Endometrial microvascular endothelial cells (primary cell): ENCODE data around the gene SHOX. TPM values are rescaled to one million over a fixed set of nuclear protein-coding genes. Genes with fewer than 3 reads are reported as not detected.

Experiments
- in situ Hi-C: cut with HindIII; loops from 2 replicates; pipeline ENCODE4 v1.10.0; 2017; ENCODE audit warnings: low sequenced_read_pairs, low pct_unique_long_range_greater_than_20kb; ENCODE audit errors: inconsistent ontology term
- total RNA-seq: library from RNA; depleted of rRNA; stranded (reverse); fragments of >200 nt; gene quantifications from one replicate; pipeline ENCODE4 v1.2.3, GENCODE V29; 2015; ENCODE audit errors: inconsistent ontology term

SHOX gene
- total RNA-seq, 1 donor from 2014 or later: not detected

- in situ Hi-C loops: no loop called here
Observed at GRCh38 chrX:689983-690382, 59.4 kb downstream of the SHOX start.

GRCh38 chrX:694800-695199, 64.2 kb downstream of the SHOX start:
- in situ Hi-C loops: no loop called here

GRCh38 chrX:698206-698605, 67.6 kb downstream of the SHOX start:
- in situ Hi-C loops: no loop called here

- in situ Hi-C loops: no loop called here
Observed at GRCh38 chrX:700936-701335, 70.3 kb downstream of the SHOX start.

GRCh38 chrX:701673-702072, 71.1 kb downstream of the SHOX start:
- in situ Hi-C loops: no loop called here

GRCh38 chrX:703466-703865, 72.9 kb downstream of the SHOX start:
- in situ Hi-C loops: no loop called here

- in situ Hi-C loops: no loop called here
Observed at GRCh38 chrX:703866-704265, 73.3 kb downstream of the SHOX start.

Other genes with a start within 250 kb of the SHOX start
- gene PPP2R3B, start 243.9 kb upstream of the SHOX start, total RNA-seq: 17.2 TPM